Measurements from ENCODE around the gene GPR119.
"Not testable (repeated sequence)": the region's sequence is repeated elsewhere in the genome, so short reads cannot be mapped to it uniquely, and the experiment has no call there.

The GPR119 gene

DNA sequence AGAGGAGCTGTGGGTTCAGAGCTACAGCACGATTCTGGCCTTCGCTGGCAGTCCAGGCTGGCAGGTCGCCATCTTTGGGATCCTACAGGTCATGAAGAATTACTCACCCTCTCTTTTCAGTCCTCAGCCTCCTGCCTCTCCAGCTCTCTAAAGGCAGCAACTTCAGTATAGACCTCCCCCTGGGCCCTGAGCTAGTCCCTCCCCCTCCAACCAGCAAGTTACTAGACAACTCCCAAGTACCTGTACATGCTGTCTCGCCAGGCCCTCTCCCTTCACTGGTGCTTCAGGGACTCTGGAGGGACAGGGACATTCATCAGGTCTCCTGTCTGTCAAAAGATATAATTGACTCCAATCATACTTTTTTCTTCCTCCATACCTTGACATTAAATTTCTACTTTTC, at the start of gene GPR119:
Gene GPR119 (minus strand): TSS at position 155 of the 400 bp plus-strand sequence. CDS start 227 bp downstream, outside the sequence.
- ChIA-PET CTCF (interaction anchor here (1.1 kb wide), 1 partner anchor 9 kb away, joined by 3 read pairs; no protein-coding TSS in a partner anchor), POLR2A (no interaction called here)
- DNase-seq (ENCODE audit: extremely low spot score), result no peak
- TF ChIP-seq, protein P1, sequence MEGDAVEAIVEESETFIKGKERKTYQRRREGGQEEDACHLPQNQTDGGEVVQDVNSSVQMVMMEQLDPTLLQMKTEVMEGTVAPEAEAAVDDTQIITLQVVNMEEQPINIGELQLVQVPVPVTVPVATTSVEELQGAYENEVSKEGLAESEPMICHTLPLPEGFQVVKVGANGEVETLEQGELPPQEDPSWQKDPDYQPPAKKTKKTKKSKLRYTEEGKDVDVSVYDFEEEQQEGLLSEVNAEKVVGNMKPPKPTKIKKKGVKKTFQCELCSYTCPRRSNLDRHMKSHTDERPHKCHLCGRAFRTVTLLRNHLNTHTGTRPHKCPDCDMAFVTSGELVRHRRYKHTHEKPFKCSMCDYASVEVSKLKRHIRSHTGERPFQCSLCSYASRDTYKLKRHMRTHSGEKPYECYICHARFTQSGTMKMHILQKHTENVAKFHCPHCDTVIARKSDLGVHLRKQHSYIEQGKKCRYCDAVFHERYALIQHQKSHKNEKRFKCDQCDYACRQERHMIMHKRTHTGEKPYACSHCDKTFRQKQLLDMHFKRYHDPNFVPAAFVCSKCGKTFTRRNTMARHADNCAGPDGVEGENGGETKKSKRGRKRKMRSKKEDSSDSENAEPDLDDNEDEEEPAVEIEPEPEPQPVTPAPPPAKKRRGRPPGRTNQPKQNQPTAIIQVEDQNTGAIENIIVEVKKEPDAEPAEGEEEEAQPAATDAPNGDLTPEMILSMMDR (IDR thresholded peaks at IDR 0.05; ENCODE audit: control extremely low read depth, extremely low read depth, low read depth, missing control alignments), result no peak

DNA sequence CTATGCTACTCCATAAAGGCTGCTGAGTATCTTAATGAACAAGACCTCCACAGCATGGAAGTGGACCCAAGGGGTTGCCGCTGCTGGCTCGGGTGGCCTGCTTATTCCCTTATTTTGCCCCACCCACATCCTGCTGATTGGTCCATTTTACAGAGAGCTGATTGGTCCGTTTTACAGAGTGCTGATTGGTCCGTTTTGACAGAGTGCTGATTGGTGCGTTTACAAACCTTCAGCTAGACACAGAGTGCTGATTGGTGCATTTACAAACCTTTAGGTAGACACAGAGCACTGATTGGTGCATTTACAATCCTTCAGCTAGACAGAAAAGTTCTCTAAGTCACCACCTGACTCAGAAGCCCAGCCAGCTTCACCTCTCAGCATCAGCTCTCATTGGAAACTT, 43.8 kb upstream of the GPR119 start:
- POLR2A ChIA-PET; DNase-seq (ENCODE audit: extremely low spot score); CTCF ChIA-PET: not testable (repeated sequence)

DNA sequence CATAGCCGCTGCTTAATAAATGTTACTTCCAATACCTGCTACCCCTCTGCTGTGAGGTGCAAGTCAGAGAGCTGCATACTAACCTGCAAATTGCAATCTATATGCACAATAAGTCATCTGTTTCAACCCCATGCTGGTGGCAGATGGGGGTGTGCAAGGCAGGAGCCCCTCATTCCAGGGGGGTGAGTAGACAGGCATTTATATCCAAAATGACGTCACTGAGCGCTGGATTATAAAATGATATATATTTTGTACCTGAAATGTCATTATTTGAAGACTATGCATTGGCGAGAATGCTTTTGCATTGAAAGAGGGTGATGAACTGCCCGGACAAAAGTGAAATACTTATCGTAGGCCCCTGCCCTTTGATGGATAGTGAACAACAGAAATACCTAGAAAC, 41.1 kb upstream of the GPR119 start:
- ChIA-PET POLR2A (no interaction called here), CTCF (no interaction called here)
- no peak for DNase-seq (ENCODE audit: extremely low spot score)
- TF ChIP-seq, protein P1 (IDR thresholded peaks at IDR 0.05; ENCODE audit: control extremely low read depth, extremely low read depth, low read depth, missing control alignments), result no peak

DNA sequence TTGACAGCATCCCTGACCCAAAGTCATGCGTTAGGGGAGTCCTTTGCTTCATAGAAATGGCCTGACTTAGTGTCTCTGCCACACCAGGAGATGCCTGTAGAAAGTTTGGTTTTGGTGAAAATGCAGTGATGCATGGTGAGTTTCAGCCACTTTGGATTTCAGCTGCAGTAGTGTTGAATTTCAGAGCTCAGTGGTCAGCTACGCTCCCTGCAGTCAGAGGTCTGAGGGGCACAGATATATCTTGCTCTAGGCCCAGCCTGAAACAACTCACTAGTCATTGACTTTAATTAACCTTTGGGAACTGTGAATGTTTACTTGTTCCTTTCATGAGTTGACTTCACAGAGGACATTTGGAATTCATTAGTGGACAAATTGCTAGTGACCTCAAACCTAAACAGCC, 33.8 kb upstream of the GPR119 start:
- CTCF ChIA-PET, result no interaction called here
- no peak for DNase-seq (ENCODE audit: extremely low spot score)
- TF ChIP-seq, protein P1 (IDR thresholded peaks at IDR 0.05; ENCODE audit: control extremely low read depth, extremely low read depth, low read depth, missing control alignments), result no peak
- POLR2A ChIA-PET, result no interaction called here

DNA sequence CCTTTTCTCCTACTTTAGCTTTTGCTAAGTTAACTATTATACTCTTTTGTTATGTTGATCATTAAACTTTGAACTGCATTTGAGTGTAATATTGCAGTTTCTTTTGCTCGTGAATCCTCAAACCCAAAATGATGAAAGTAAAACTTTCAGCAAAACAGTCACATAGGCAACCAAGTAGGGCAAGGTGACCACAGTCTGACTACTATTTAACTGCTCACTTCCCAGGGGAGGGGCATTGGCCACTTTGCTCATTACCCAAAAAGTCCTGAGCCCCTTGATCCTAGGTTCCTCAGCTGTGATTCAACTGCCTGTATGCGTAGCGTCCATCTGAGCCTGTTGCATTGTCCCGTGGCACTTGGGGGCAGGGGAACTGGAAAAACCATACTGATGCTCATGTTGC, 33.3 kb upstream of the GPR119 start:
- TF ChIP-seq, protein P1 (IDR thresholded peaks at IDR 0.05; ENCODE audit: control extremely low read depth, extremely low read depth, low read depth, missing control alignments), result no peak
- no peak for DNase-seq (ENCODE audit: extremely low spot score)
- CTCF ChIA-PET, result no interaction called here
- POLR2A ChIA-PET, result no interaction called here

DNA sequence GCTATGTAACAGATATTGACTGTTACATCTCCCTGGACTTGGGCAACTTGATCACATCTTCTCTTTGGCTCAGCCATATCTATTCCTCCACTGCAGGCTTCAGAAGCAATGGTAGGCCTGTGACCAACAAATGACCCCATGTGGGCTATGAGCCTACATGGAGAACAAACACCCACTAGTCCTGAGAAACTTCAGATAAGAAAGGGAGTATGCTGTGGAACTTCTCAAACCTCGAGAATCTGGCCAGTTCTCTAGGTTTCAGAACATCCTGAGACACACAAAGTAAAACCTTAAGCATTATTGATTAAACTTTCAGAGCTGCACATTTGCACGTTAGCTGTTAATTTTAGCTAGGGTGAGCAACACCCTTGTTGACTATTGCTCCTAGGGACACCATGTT, 32.6 kb upstream of the GPR119 start:
- TF ChIP-seq, protein P1 (IDR thresholded peaks at IDR 0.05; ENCODE audit: control extremely low read depth, extremely low read depth, low read depth, missing control alignments), result no peak
- DNase-seq (ENCODE audit: extremely low spot score), result no peak

DNA sequence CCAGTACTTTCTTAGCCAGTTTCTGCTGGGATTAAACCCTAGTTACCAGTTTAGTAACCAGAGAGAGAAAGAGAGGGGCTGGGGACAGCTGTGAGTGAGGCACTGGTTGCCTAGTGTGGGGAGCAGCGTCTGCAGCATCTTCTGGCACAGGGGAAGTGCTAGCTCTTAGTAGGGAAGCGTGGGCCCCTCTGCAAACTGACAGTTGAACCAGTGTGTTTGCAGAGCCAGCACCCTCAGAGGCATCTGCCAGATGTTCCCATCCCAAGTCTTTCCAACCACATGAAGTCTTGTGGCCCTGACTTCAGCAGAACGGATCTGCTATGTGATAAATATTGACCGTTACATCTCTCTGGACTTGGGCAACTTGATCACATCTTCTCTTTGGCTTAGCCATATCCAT, 31.3 kb upstream of the GPR119 start:
- ChIA-PET POLR2A (no interaction called here), CTCF (no interaction called here)
- DNase-seq (ENCODE audit: extremely low spot score), result no peak
- TF ChIP-seq, protein P1 (IDR thresholded peaks at IDR 0.05; ENCODE audit: control extremely low read depth, extremely low read depth, low read depth, missing control alignments), result no peak

More for the DNA sequence above, 32.6 kb upstream of the GPR119 start:
- POLR2A ChIA-PET, result no interaction called here
- CTCF ChIA-PET, result no interaction called here

All from GM10248 (cell line).